MM.1S (cell line): ENCODE results near the gene PLCH2.

Source experiments
- DNase-seq: peaks from one replicate; pipeline ENCODE4 v3.0.0-alpha.2; 2015
- H2AFZ ChIP-seq: fragments of 300-600 bp; sonication (generic); 2 replicates; pipeline ENCODE4 v1.6.0; 2016; ENCODE audit warnings: antibody characterized with exemption, low read length
- H3F3A ChIP-seq: fragments of 300-600 bp; sonication (generic); 2 replicates; pipeline ENCODE4 v1.6.1; 2016; ENCODE audit warnings: mild to moderate bottlenecking, antibody characterized with exemption, low read length, moderate library complexity, mixed read lengths; ENCODE audit not compliant: insufficient read depth
- H3K27ac ChIP-seq: fragments of 300-600 bp; sonication (generic); 2 replicates; pipeline ENCODE4 v1.5.1; 2016; ENCODE audit warnings: mild to moderate bottlenecking, low read length
- H3K27me3 ChIP-seq: fragments of 300-600 bp; sonication (generic); replicated peaks from 2 replicates; pipeline ENCODE4 v1.6.0; 2016; ENCODE audit warnings: low read length; ENCODE audit not compliant: insufficient read depth
- H3K36me3 ChIP-seq: fragments of 300-600 bp; sonication (generic); replicated peaks from 2 replicates; pipeline ENCODE4 v1.6.1; 2016; ENCODE audit warnings: mild to moderate bottlenecking, low read length, mixed read lengths; ENCODE audit not compliant: insufficient read depth
- H3K4me1 ChIP-seq: fragments of 300-600 bp; sonication (generic); 2 replicates; pipeline ENCODE4 v1.6.1; 2016; ENCODE audit warnings: low read length, mixed read lengths
- H3K4me2 ChIP-seq: fragments of 300-600 bp; sonication (generic); 2 replicates; pipeline ENCODE4 v1.6.0; 2016; ENCODE audit warnings: low read depth, low read length
- H3K4me3 ChIP-seq: fragments of 300-600 bp; sonication (generic); 2 replicates; pipeline ENCODE4 v1.5.1; 2016; ENCODE audit warnings: low read length, mixed read lengths
- H3K79me2 ChIP-seq: fragments of 300-600 bp; sonication (generic); 2 replicates; pipeline ENCODE4 v1.6.1; 2016; ENCODE audit warnings: mixed run types, low read length, mixed read lengths
- H3K9ac ChIP-seq: fragments of 300-600 bp; sonication (generic); 2 replicates; pipeline ENCODE4 v1.6.1; 2016; ENCODE audit warnings: low read length, mixed read lengths
- H3K9me2 ChIP-seq: fragments of 300-600 bp; sonication (generic); replicated peaks from 2 replicates; pipeline ENCODE4 v1.6.1; 2016; ENCODE audit warnings: mild to moderate bottlenecking, low read length, mixed read lengths; ENCODE audit not compliant: insufficient read depth
- H3K9me3 ChIP-seq: fragments of 300-600 bp; sonication (generic); replicated peaks from 2 replicates; pipeline ENCODE4 v1.6.1; 2016; ENCODE audit warnings: mild to moderate bottlenecking, low read length, mixed read lengths; ENCODE audit not compliant: insufficient read depth
- H4K20me1 ChIP-seq: fragments of 300-600 bp; sonication (generic); 2 replicates; pipeline ENCODE4 v1.6.1; 2016; ENCODE audit warnings: mild to moderate bottlenecking, low read length, moderate library complexity, mixed read lengths; ENCODE audit not compliant: insufficient read depth
- CTCF ChIP-seq: fragments of 300-600 bp; sonication (generic); IDR thresholded peaks from 2 replicates; pipeline ENCODE4 v1.5.1; 2016; ENCODE audit warnings: antibody characterized with exemption, low read length, mixed read lengths
- EZH2 ChIP-seq: fragments of 300-600 bp; sonication (generic); optimal IDR thresholded peaks from 2 replicates; pipeline ENCODE3; 2017; ENCODE audit warnings: low read depth, mild to moderate bottlenecking, antibody characterized with exemption, low read length, mixed read lengths
- EZH2phosphoT487 ChIP-seq: fragments of 300-600 bp; sonication (generic); IDR thresholded peaks from 2 replicates; pipeline ENCODE4 v1.6.1; 2018; ENCODE audit warnings: antibody characterized with exemption, low read length

The PLCH2 gene

DNA sequence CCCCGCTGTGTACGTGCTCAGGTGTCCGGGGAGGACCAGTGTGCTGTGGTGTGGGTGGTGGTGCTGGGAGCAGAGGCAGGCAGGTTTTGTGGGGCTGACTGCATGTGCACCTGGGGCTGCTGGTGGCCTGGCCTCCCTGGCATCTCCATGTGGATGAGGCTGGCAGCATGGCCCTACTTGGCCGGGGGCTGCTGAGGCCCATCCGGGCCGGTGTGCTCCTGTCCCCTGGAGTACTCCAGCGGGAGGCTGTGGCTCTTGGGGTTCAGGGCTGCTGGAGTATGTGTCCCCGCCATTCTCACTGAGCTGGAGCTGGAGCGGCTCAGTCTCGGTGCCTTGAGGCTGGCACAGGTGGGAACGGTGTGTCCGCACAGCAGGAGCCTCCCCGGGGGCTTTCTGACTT is 42.9 kb upstream of the PLCH2 start:
- Histone ChIP-seq H4K20me1 (no peaks in the 10 kb centered on the region), H3K9me3 (no peaks in the 10 kb centered on the region), H3F3A (no peaks in the 10 kb centered on the region), H3K36me3 (no peaks in the 10 kb centered on the region), H3K9me2 (no peaks in the 10 kb centered on the region), H3K4me2 (no peak overlapping the region), H2AFZ (no peak overlapping the region), H3K79me2 (no peaks in the 10 kb centered on the region), H3K27ac (no peak overlapping the region), H3K4me3 (no peak overlapping the region), H3K4me1 (no peaks in the 10 kb centered on the region), H3K27me3 (peaks cover 88% of the 10 kb centered on the region), H3K9ac (no peak overlapping the region)
- no peak for DNase-seq
- TF ChIP-seq EZH2phosphoT487, result no peak
- no peak for TF ChIP-seq EZH2
- no peak for TF ChIP-seq CTCF

DNA sequence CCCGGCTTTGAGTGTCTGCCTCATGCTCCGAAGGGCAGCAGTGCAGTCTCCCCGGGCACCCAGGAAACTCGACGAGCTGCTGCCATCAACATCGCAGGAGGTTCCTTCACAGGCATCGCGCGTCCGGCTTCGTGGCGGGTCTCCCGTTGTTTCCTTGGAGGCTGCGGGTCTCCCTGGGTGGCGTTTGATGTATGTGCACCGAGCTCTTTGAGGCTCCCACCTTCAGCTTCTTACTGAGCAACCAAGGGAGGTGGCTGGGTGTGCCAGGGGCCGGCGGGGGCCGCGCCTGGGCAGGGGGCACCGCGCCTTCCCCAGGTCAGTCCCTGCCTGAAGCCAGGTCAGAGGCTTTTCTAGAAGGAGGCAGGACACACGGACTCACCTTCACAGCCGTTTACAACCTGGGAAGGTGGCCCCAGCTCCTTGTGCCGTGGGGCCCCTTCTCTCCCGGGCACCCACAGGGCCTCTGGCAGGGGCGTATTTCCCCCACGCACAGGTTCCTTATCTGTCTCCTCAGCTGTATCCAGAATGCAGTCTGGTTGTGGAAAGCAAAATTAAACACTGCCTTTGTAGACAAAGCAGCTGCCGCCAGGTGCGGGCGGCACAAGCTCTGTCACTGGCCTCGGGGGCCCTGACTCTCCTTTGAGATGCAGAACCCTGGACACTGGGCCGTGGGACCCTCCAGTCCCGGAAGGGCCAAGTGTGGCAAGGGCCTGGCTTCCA is 42.0 kb upstream of the PLCH2 start:
- H4K20me1 ChIP-seq, result no peaks in the 10 kb centered on the region

DNA sequence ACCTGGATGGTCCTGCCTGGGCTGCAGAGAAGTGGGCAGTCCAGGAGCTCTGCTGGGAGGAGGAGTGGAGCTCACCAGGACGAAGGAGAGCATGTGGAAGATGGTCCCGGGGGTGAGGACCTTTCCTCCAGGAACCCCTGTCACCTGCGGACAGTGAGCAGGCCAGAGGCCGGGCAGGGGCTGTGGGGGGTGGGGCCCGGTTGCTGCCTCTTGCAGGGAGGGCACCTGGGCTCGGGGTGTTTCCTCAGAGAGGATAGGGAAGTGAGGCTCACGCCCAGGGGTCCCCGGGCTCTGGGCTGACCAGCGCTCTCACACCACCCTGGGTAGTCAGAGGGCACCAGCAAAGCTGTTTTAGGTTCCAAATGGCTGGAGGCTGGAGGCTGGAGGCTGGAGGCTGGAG is 41.0 kb upstream of the PLCH2 start:
- peaks cover 12% of the 10 kb centered on the region for H3K4me1 ChIP-seq
- no peak overlapping the region for H3K4me3 ChIP-seq
- no peaks in the 10 kb centered on the region for H3K79me2 ChIP-seq
- no peaks in the 10 kb centered on the region for H4K20me1 ChIP-seq
- H3K9ac ChIP-seq, result no peak overlapping the region
- H3K9me3 ChIP-seq, result no peaks in the 10 kb centered on the region
- TF ChIP-seq CTCF, result no peak
- TF ChIP-seq EZH2phosphoT487, result no peak
- TF ChIP-seq EZH2, result no peak
- no peak overlapping the region for H3K4me2 ChIP-seq
- H3K36me3 ChIP-seq, result no peaks in the 10 kb centered on the region
- no peaks in the 10 kb centered on the region for H3F3A ChIP-seq
- H3K9me2 ChIP-seq, result no peaks in the 10 kb centered on the region
- no peak overlapping the region for H3K27ac ChIP-seq
- DNase-seq, result no peak
- peaks cover 76% of the 10 kb centered on the region for H3K27me3 ChIP-seq
- no peak overlapping the region for H2AFZ ChIP-seq

More for the DNA sequence above, 42.0 kb upstream of the PLCH2 start:
- no peaks in the 10 kb centered on the region for H3F3A ChIP-seq
- DNase-seq, result no peak
- no peak overlapping the region for H3K27ac ChIP-seq
- no peaks in the 10 kb centered on the region for H3K36me3 ChIP-seq
- H2AFZ ChIP-seq, result no peak overlapping the region
- H3K4me1 ChIP-seq, result peaks cover 4% of the 10 kb centered on the region; the same call in 1 of the 2 replicates
- H3K9ac ChIP-seq, result no peak overlapping the region
- no peak overlapping the region for H3K4me2 ChIP-seq
- H3K9me3 ChIP-seq, result no peaks in the 10 kb centered on the region
- H3K79me2 ChIP-seq, result no peaks in the 10 kb centered on the region
- H3K4me3 ChIP-seq, result no peak overlapping the region
- TF ChIP-seq EZH2phosphoT487 (no peak), CTCF (no peak), EZH2 (no peak)
- H3K27me3 ChIP-seq, result peaks cover 86% of the 10 kb centered on the region
- no peaks in the 10 kb centered on the region for H3K9me2 ChIP-seq
